ENCODE measurements around the gene ENPP7.

DNA sequence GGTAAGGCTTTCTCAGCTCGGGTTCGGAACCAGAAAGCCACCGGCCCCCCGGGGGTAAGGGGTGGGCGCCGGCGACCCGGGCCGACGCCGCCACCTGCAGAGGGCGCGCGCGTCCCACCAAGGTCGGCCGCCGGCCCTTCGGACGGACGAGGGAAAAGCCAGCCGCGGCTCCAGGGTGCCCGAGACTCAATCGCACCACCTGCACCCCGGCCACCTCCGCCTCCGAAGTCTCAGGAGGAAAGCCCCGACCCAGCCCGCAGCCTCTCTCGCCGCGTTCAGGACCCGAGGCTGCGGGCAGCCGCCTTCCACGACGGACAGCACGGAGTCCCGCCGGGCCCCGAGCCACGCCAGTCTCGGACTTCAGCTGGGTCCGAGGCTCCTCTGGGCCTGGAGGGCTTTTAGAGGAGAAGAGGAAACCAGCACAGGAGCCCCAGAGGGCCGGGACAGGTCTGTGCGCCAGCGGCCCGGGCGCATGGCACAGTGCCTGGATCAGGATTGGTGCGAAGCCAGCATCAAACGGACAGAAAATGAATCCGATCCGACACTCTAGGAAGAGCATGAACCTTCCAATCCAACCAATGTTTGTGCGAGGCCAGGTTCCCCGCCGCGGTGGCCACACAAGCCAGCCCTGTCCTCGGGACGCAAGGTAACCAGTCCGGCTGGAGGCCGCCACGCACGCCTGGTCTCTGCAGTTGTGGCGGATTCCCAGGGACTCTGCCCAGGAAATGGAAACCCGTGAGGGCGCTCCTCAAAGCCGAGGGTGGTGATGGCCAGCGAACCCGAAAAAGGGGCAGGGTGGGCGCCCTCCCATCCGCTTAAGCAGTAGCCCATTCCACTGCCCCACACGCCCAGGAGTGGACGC lies 59.4 kb downstream of the ENPP7 start:
- TF ChIP-seq TAF1 (IDR thresholded peaks at IDR 0.05; ENCODE audit: borderline replicate concordance, insufficient read depth, low read length) (no peak), POLR2AphosphoS5 (IDR thresholded peaks at IDR 0.05; ENCODE audit: low read depth, low read length) (no peak)
